CD8-positive, alpha-beta memory T cell (primary cell): ENCODE data around the gene GRM4. TPM values are rescaled to one million over a fixed set of nuclear protein-coding genes. Genes with fewer than 3 reads are reported as not detected.
A peak's percentile ranks its signal among the peaks of the same experiment; 100 is the strongest.

Source experiments
- CTCF ChIA-PET: fragments of 350-600 bp; sonication (Branson Sonifier 250); formaldehyde crosslinking; loops from one replicate; lab custom pipeline; 2021; ENCODE audit warnings: antibody characterized with exemption; lab: Charles Lee
- POLR2A ChIA-PET: fragments of 350-600 bp; sonication (Branson Sonifier 250); formaldehyde crosslinking; loops from one replicate; lab custom pipeline; 2021; ENCODE audit warnings: antibody characterized with exemption; lab: Charles Lee
- DNase-seq, 5 donors: peaks; one replicate each; pipeline versions ENCODE4 v3.0.0 to v3.0.0-alpha.2; 2020 to 2022; ENCODE audit warnings: mixed read lengths in 1 of 5
- H3K27ac ChIP-seq: one replicate; pipeline ENCODE4 v1.7.0; 2013; ENCODE audit warnings: low read depth, mild to moderate bottlenecking, low read length, moderate library complexity
- H3K27me3 ChIP-seq: 2 replicates; pipeline ENCODE4 v1.7.0; 2013; ENCODE audit warnings: low read length, mild to moderate bottlenecking; ENCODE audit not compliant: insufficient read depth, poor library complexity, severe bottlenecking
- H3K36me3 ChIP-seq: 2 replicates; pipeline ENCODE4 v1.7.0; 2013; ENCODE audit warnings: mild to moderate bottlenecking, low read length, moderate library complexity; ENCODE audit not compliant: insufficient read depth
- H3K4me1 ChIP-seq: 2 replicates; pipeline ENCODE4 v1.7.0; 2013; ENCODE audit warnings: mild to moderate bottlenecking, low read length, moderate library complexity; ENCODE audit not compliant: insufficient read depth
- H3K4me3 ChIP-seq: 2 replicates; pipeline ENCODE4 v1.7.0; 2013; ENCODE audit warnings: mild to moderate bottlenecking, low read length
- H3K9me3 ChIP-seq: 2 replicates; pipeline ENCODE4 v1.7.0; 2013; ENCODE audit warnings: mild to moderate bottlenecking, low read length
- H3K27ac Mint-ChIP-seq, 8 donors: one replicate each; pipeline ENCODE4 v1.8.0; 2020 to 2021; ENCODE audit warnings: mixed read lengths in 8 of 8, mild to moderate bottlenecking in 6 of 8, inconsistent platforms in 3 of 8, moderate library complexity in 3 of 8
- H3K27me3 Mint-ChIP-seq, 2 donors: one replicate each; pipeline ENCODE4 v1.8.0; 2020 to 2021; ENCODE audit warnings: mixed read lengths in 2 of 2, mild to moderate bottlenecking in 1 of 2, moderate library complexity in 1 of 2
- H3K36me3 Mint-ChIP-seq, 3 donors: one replicate each; pipeline ENCODE4 v1.8.0; 2020 to 2021; ENCODE audit warnings: mixed read lengths in 3 of 3, inconsistent platforms in 1 of 3, mild to moderate bottlenecking in 1 of 3
- H3K4me1 Mint-ChIP-seq, 3 donors: one replicate each; pipeline ENCODE4 v1.8.0; 2020 to 2021; ENCODE audit warnings: mixed read lengths in 3 of 3, inconsistent platforms in 1 of 3, mild to moderate bottlenecking in 1 of 3
- H3K4me3 Mint-ChIP-seq, 7 donors: one replicate each; pipeline ENCODE4 v1.8.0; 2020 to 2021; ENCODE audit warnings: mixed read lengths in 7 of 7, mild to moderate bottlenecking in 6 of 7, moderate library complexity in 4 of 7, inconsistent platforms in 2 of 7
- H3K9me3 Mint-ChIP-seq, 5 donors: one replicate each; pipeline ENCODE4 v1.8.0; 2020 to 2022; ENCODE audit warnings: mixed read lengths in 5 of 5, mild to moderate bottlenecking in 3 of 5, moderate library complexity in 2 of 5, inconsistent platforms in 1 of 5
- polyA plus RNA-seq: library from polyadenylated mRNA; unstranded; fragments of 300-500 nt; fragmentation: Illumina TruSeq; gene quantifications from one replicate; pipeline ENCODE4 v1.2.3, GENCODE V29; 2021
- total RNA-seq, 2 experiments: library from RNA; stranded (reverse); gene quantifications; one replicate each; pipeline ENCODE4 v1.2.3, GENCODE V29; 2021

Gene GRM4
- total and polyA plus RNA-seq, 3 experiments from 2014 or later: 0.03 TPM; not detected in 2

- H3K9me3 ChIP-seq: no peaks in the 10 kb centered on the region
- H3K27ac Mint-ChIP-seq: no peak overlapping the region
- H3K27me3 ChIP-seq: no peaks in the 10 kb centered on the region
- H3K36me3 ChIP-seq: no peaks in the 10 kb centered on the region
- H3K27me3 Mint-ChIP-seq: peaks cover 8 to 26% of the 10 kb centered on the region in 2 donors
- no peaks in the 10 kb centered on the region for H3K9me3 Mint-ChIP-seq
- peaks cover 0 to 10% (median 4%) of the 10 kb centered on the region in 3 donors for H3K4me1 Mint-ChIP-seq
- DNase-seq: no peak
- no peak overlapping the region for H3K27ac ChIP-seq
- peaks cover 0 to 6% (median 0%) of the 10 kb centered on the region in 3 donors for H3K36me3 Mint-ChIP-seq
- H3K4me3 Mint-ChIP-seq: no peak overlapping the region
- no peaks in the 10 kb centered on the region for H3K4me1 ChIP-seq
- ChIA-PET CTCF (interaction anchor here (1.5 to 2.8 kb wide), 3 partner anchors 25 to 103 kb away, joined by 3 to 14 read pairs (median 5); no protein-coding TSS in a partner anchor), POLR2A (no interaction called here)
- H3K4me3 ChIP-seq: no peak overlapping the region
Measured at GRCh38 chr6:34052071-34052825, 93.6 kb downstream of the GRM4 start.

- Histone ChIP-seq H3K36me3 (no peaks in the 10 kb centered on the region), H3K4me3 (no peak overlapping the region), H3K4me1 (no peaks in the 10 kb centered on the region), H3K27me3 (no peaks in the 10 kb centered on the region), H3K9me3 (no peaks in the 10 kb centered on the region), H3K27ac (no peak overlapping the region)
- Mint-ChIP-seq H3K36me3 (peaks cover 0 to 6% (median 0%) of the 10 kb centered on the region in 3 donors), H3K9me3 (no peaks in the 10 kb centered on the region), H3K27me3 (peaks cover 8 to 26% of the 10 kb centered on the region in 2 donors), H3K27ac (no peak overlapping the region), H3K4me1 (peaks cover 0 to 10% (median 4%) of the 10 kb centered on the region in 3 donors), H3K4me3 (no peak overlapping the region)
- no peak for DNase-seq
- POLR2A ChIA-PET: no interaction called here
- CTCF ChIA-PET: interaction anchor here (1.5 to 2.8 kb wide), 3 partner anchors 24 to 103 kb away, joined by 3 to 14 read pairs (median 5); no protein-coding TSS in a partner anchor
Measured at GRCh38 chr6:34051331-34051919, 94.5 kb downstream of the GRM4 start.

- DNase-seq: no peak
- Mint-ChIP-seq H3K36me3 (peaks cover 0 to 6% (median 0%) of the 10 kb centered on the region in 3 donors), H3K4me1 (peaks cover 3 to 8% (median 7%) of the 10 kb centered on the region in 3 donors), H3K27me3 (peaks cover 8 to 26% of the 10 kb centered on the region in 2 donors), H3K4me3 (no peak overlapping the region), H3K27ac (no peak overlapping the region), H3K9me3 (no peaks in the 10 kb centered on the region)
- ChIA-PET POLR2A (no interaction called here), CTCF (no interaction called here)
- no peaks in the 10 kb centered on the region for H3K27me3 ChIP-seq
- H3K4me1 ChIP-seq: no peaks in the 10 kb centered on the region
- H3K27ac ChIP-seq: no peak overlapping the region
- H3K9me3 ChIP-seq: no peaks in the 10 kb centered on the region
- H3K36me3 ChIP-seq: no peaks in the 10 kb centered on the region
- H3K4me3 ChIP-seq: no peak overlapping the region
Measured at GRCh38 chr6:34050691-34051090, 95.2 kb downstream of the GRM4 start.

GRCh38 chr6:34049395-34050342 lies 96.2 kb downstream of the GRM4 start:
- no peak overlapping the region for H3K27ac ChIP-seq
- peaks cover 3% of the 10 kb centered on the region for H3K4me1 ChIP-seq
- POLR2A ChIA-PET: no interaction called here
- Mint-ChIP-seq H3K4me3 (no peak overlapping the region), H3K27ac (peak overlapping the region in 1 of 8 donors; percentile 38), H3K9me3 (no peaks in the 10 kb centered on the region), H3K4me1 (peaks cover 6 to 14% (median 13%) of the 10 kb centered on the region in 3 donors), H3K36me3 (peaks cover 0 to 6% (median 0%) of the 10 kb centered on the region in 3 donors), H3K27me3 (peaks cover 8 to 17% of the 10 kb centered on the region in 2 donors)
- H3K9me3 ChIP-seq: no peaks in the 10 kb centered on the region
- no peak for DNase-seq
- H3K27me3 ChIP-seq: no peaks in the 10 kb centered on the region
- CTCF ChIA-PET: no interaction called here
- no peaks in the 10 kb centered on the region for H3K36me3 ChIP-seq
- H3K4me3 ChIP-seq: no peak overlapping the region

DNA sequence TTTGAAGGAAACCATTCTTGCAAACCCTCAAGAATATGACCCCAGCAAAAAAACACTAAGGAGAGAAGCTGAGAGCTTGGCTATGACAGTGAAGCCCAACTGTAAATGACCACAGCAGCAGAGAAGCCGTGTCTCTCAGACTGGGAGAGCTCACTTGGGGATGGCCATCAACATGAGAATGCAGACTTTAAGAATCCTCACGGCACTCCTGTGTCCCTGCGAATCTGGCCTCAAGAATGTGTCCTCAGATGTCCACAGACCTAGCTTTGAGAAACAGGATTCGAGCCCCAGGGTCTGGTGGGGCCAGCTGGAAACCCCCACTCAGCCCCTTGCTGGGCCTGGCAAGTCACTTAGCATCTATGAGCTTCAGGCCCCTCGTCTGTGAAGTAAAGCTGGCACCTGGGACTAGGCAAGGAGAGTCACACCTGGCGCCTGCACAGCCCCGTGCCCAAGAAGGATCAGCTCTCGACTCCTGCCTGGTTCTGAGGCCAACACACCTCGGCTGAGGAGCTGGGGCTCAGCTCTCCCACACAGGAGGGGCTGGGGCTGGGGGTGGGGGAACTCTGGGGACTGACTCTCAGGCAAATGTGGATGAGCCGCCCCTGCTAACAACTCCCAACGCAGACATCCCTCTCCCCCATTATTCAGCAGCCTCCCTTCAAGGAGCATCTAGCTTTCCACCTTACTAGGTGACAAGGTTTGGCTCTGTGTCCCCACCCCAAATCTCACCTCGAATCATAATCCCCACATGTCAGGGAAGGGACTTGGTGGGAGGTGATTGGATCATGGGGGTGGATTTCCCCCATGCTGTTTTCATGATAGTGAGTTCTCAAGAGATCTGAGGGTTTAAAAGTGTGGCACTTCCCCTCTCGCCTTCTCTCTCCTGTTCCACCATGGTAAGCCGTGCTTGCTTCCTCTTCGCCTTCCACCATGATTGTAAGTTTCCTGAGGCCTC lies 97.7 kb downstream of the GRM4 start:
- H3K27ac Mint-ChIP-seq: peak overlapping the region in 2 of 8 donors; percentile 24 to 44
- peaks cover 0 to 6% (median 0%) of the 10 kb centered on the region in 3 donors for H3K36me3 Mint-ChIP-seq
- H3K27ac ChIP-seq: no peak overlapping the region
- H3K4me3 Mint-ChIP-seq: no peak overlapping the region
- peaks cover 6% of the 10 kb centered on the region for H3K4me1 ChIP-seq
- DNase-seq: no peak
- H3K27me3 Mint-ChIP-seq: peaks cover 7 to 16% of the 10 kb centered on the region in 2 donors
- no peak overlapping the region for H3K4me3 ChIP-seq
- ChIA-PET CTCF (interaction anchor here (0.8 kb wide), 1 partner anchor 97 kb away, joined by 3 read pairs; no protein-coding TSS in a partner anchor), POLR2A (interaction anchor here (0.5 to 0.6 kb wide), 2 partner anchors 347 to 1749 kb away, joined by 4 to 7 read pairs; no protein-coding TSS in a partner anchor)
- H3K9me3 Mint-ChIP-seq: no peaks in the 10 kb centered on the region
- H3K36me3 ChIP-seq: no peaks in the 10 kb centered on the region
- no peaks in the 10 kb centered on the region for H3K9me3 ChIP-seq
- peaks cover 11 to 18% (median 17%) of the 10 kb centered on the region in 3 donors for H3K4me1 Mint-ChIP-seq
- no peaks in the 10 kb centered on the region for H3K27me3 ChIP-seq

- Mint-ChIP-seq H3K36me3 (peaks cover 0 to 6% (median 0%) of the 10 kb centered on the region in 3 donors), H3K27ac (no peak overlapping the region), H3K4me3 (no peak overlapping the region), H3K9me3 (no peaks in the 10 kb centered on the region), H3K27me3 (peaks cover 5 to 13% of the 10 kb centered on the region in 2 donors), H3K4me1 (peaks cover 11 to 18% (median 17%) of the 10 kb centered on the region in 3 donors)
- Histone ChIP-seq H3K9me3 (no peaks in the 10 kb centered on the region), H3K4me1 (peaks cover 6% of the 10 kb centered on the region), H3K36me3 (no peaks in the 10 kb centered on the region), H3K27ac (no peak overlapping the region), H3K27me3 (no peaks in the 10 kb centered on the region), H3K4me3 (no peak overlapping the region)
- CTCF ChIA-PET: interaction anchor here (1.2 to 2.4 kb wide), 3 partner anchors 9 to 275 kb away, joined by 3 to 8 read pairs (median 5); no protein-coding TSS in a partner anchor
- no peak for DNase-seq
- POLR2A ChIA-PET: no interaction called here
Measured at GRCh38 chr6:34046617-34047016, 99.3 kb downstream of the GRM4 start.

GRCh38 chr6:34045771-34046170 lies 100.1 kb downstream of the GRM4 start:
- H3K36me3 Mint-ChIP-seq: peaks cover 0 to 6% (median 0%) of the 10 kb centered on the region in 3 donors
- H3K27me3 ChIP-seq: no peaks in the 10 kb centered on the region
- POLR2A ChIA-PET: no interaction called here
- peak overlapping the region in 1 of 8 donors; percentile 52 for H3K27ac Mint-ChIP-seq
- no peak overlapping the region for H3K4me3 Mint-ChIP-seq
- no peaks in the 10 kb centered on the region for H3K36me3 ChIP-seq
- H3K27me3 Mint-ChIP-seq: peaks cover 5 to 13% of the 10 kb centered on the region in 2 donors
- CTCF ChIA-PET: interaction anchor here (1.4 to 2.4 kb wide), 2 partner anchors 9 to 18 kb away, joined by 3 to 8 read pairs; no protein-coding TSS in a partner anchor
- peaks cover 11 to 18% (median 17%) of the 10 kb centered on the region in 3 donors for H3K4me1 Mint-ChIP-seq
- H3K9me3 Mint-ChIP-seq: no peaks in the 10 kb centered on the region
- H3K4me3 ChIP-seq: no peak overlapping the region
- DNase-seq: no peak
- no peak overlapping the region for H3K27ac ChIP-seq
- no peaks in the 10 kb centered on the region for H3K9me3 ChIP-seq
- peaks cover 6% of the 10 kb centered on the region for H3K4me1 ChIP-seq
